ENCODE measurements around the gene NSMF. TPM values are rescaled to one million over a fixed set of nuclear protein-coding genes. Genes with fewer than 3 reads are reported as not detected.

NSMF gene
- total and polyA plus RNA-seq, 12 donors, result 5.3 to 29.3 (median 10.9) TPM

DNA sequence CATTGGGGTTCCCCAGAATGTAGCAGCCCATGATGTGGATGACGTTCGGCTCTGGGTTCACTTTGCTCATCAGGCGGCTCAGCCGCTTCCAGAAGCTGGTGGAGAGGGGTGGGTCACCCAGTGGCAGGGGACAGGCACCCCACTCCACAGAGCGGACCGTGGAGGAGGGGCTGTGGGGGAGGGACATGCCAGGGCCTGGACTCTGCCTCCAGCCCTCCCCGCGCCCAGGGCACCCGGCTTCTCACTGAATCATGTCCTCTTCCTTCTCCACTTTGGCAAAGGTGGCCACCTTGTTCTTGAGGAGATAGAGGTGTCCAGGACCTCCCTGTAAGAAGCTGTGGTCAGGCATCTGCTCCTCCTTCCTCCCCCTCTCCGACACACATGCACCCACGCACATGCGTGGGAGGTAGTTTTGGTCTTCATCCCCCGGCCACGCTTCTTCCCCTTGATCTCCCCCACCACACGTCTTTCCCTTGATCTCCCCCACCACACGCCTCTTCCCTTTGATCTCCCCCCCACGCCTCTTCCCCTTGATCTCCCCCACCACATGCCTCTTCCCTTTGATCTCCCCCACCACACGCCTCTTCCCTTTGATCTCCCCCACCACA, 9.1 kb downstream of the NSMF start:
- DNase-seq (no peak), ATAC-seq (no peak)
- Histone ChIP-seq H3K27ac (no peak overlapping the region), H3K36me3 (peaks cover 0 to 24% (median 0%) of the 10 kb centered on the region in 9 donors), H3K9me3 (no peaks in the 10 kb centered on the region), H3K4me3 (no peak overlapping the region), H3K27me3 (no peaks in the 10 kb centered on the region), H3K4me1 (peaks cover 8 to 30% (median 10%) of the 10 kb centered on the region in 9 donors)
- WGBS, 2 donors, result 91% methylated on average over 18 of the region's 18 CpGs
- TF ChIP-seq, protein P1, sequence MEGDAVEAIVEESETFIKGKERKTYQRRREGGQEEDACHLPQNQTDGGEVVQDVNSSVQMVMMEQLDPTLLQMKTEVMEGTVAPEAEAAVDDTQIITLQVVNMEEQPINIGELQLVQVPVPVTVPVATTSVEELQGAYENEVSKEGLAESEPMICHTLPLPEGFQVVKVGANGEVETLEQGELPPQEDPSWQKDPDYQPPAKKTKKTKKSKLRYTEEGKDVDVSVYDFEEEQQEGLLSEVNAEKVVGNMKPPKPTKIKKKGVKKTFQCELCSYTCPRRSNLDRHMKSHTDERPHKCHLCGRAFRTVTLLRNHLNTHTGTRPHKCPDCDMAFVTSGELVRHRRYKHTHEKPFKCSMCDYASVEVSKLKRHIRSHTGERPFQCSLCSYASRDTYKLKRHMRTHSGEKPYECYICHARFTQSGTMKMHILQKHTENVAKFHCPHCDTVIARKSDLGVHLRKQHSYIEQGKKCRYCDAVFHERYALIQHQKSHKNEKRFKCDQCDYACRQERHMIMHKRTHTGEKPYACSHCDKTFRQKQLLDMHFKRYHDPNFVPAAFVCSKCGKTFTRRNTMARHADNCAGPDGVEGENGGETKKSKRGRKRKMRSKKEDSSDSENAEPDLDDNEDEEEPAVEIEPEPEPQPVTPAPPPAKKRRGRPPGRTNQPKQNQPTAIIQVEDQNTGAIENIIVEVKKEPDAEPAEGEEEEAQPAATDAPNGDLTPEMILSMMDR (IDR thresholded peaks at IDR 0.05), result no peak
- intact Hi-C loops (cut with DNase I), result loop anchor here in 2 of 10 donors (10.0 kb wide), 2 partner anchors 155 kb away; partner anchors contain the start of gene ARRDC1 (in 1 of the 2)

DNA sequence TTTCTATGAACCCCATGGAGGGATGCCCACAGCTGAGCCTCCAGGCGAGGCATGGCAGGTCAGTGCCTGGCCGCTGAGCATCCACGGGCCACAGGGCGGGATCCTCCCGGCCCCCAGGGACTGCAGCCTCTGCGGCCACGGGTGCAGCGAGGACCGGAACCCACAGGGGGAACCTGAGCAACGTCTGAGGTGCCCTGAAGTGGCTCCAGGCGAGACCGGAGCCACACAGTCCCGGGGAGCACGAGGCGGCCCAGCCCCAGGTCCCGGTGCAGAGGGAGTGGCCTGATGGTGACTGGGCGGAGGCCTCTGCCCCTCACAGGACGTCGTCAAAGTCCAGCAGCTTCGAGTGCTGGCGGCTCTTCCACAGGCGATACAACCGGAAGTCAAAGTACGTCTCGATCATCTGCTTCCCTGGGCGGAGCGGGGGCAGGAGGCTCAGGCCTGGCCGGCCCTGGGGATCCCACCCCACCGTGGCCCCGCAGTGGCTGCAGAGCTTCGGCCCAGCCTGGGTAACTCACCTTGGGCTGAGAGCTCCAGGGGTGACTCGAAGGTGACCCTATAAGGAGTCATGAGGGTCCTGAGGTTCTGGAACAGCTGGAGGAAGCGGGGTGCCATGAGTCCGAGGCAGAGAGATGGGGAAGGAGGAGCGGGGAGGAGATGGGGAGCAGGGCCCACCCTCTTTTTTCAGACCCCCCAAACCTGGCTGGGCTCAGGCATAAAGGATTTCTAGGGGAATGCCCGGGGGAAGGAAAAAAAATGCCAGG, 9.9 kb downstream of the NSMF start:
- intact Hi-C loops (cut with DNase I), result loop anchor here in 1 of 10 donors (10.0 kb wide), 1 partner anchor 154 kb away; no protein-coding TSS in a partner anchor
- no peaks in the 10 kb centered on the region for H3K9me3 ChIP-seq

DNA sequence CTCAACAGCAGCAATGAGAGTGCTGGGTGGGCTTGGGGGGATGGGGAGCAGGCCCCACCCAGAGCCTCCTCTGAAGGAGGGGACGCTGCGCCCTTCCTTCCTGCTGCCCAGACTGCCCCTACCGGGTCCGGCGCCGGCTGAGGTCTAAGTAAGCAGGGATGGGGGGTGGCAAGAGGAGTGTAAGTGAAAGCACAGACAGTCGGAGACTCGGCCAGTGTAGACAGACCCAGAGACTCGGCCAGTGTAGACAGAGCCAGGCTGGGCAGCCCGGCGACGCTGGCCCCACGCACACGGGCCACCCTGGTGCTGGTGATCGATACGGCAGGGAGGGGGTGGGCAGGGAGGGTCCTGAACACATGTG, 10.6 kb downstream of the NSMF start:
- H3K4me1 ChIP-seq, result peaks cover 0 to 23% (median 0%) of the 10 kb centered on the region in 9 donors
- DNase-seq, result peak in 1 of 2 donors; percentile 6
- WGBS, 2 donors, result 92 to 93% methylated on average over 16 of the region's 16 CpGs
- intact Hi-C loops (cut with DNase I), result loop anchor here in 1 of 10 donors (10.0 kb wide), 1 partner anchor 154 kb away; no protein-coding TSS in a partner anchor
- H3K4me3 ChIP-seq, result no peak overlapping the region
- peaks cover 0 to 24% (median 0%) of the 10 kb centered on the region in 9 donors for H3K36me3 ChIP-seq
- no peak overlapping the region for H3K27ac ChIP-seq
- H3K27me3 ChIP-seq, result peaks cover 0 to 7% (median 4%) of the 10 kb centered on the region in 7 donors
- no peaks in the 10 kb centered on the region for H3K9me3 ChIP-seq
- no peak for ATAC-seq
- TF ChIP-seq, protein P1 (IDR thresholded peaks at IDR 0.05), result no peak

More for the DNA sequence above, 9.9 kb downstream of the NSMF start:
- Histone ChIP-seq H3K36me3 (peaks cover 0 to 24% (median 0%) of the 10 kb centered on the region in 9 donors), H3K4me1 (peaks cover 0 to 25% (median 2%) of the 10 kb centered on the region in 9 donors), H3K27me3 (peaks cover 0 to under 1% (median 0%) of the 10 kb centered on the region in 7 donors), H3K27ac (no peak overlapping the region), H3K4me3 (no peak overlapping the region)
- TF ChIP-seq, protein P1 (IDR thresholded peaks at IDR 0.05), result no peak
- WGBS, 2 donors, result 89% methylated on average over 36 of the region's 36 CpGs
- ATAC-seq, result no peak
- peak in 1 of 2 donors; percentile 6 for DNase-seq
